HuH-7 (cell line): ENCODE measurements around the gene C19orf44.
"Not testable (repeated sequence)": the region's sequence is repeated elsewhere in the genome, so short reads cannot be mapped to it uniquely, and the experiment has no call there.

Experiments
- DNase-seq: peaks from one replicate; pipeline ENCODE4 v3.0.0; 2011; ENCODE audit warnings: low spot score

C19orf44 gene

GRCh38 chr19:16537111-16537510 lies 40.9 kb downstream of the C19orf44 start:
- no peak for DNase-seq

- DNase-seq = no peak
These were observed 44.8 kb downstream of the C19orf44 start for GRCh38 chr19:16540948-16541347.

- DNase-seq = no peak
These were observed 45.4 kb downstream of the C19orf44 start for GRCh38 chr19:16541526-16542044.

- peak; percentile 89 for DNase-seq
These were observed 46.1 kb downstream of the C19orf44 start, which contains the start of gene CHERP for GRCh38 chr19:16542045-16542909. Gene CHERP, minus strand, starts transcription at chr19:16542437. Its CDS starts 59 bp downstream, at chr19:16542378.

- no peak for DNase-seq
These were observed 46.8 kb downstream of the C19orf44 start for GRCh38 chr19:16542910-16543472.

- not testable (repeated sequence) for DNase-seq
These were observed 47.5 kb downstream of the C19orf44 start for GRCh38 chr19:16543734-16544133.

- DNase-seq = no peak
These were observed 48.5 kb downstream of the C19orf44 start for GRCh38 chr19:16544473-16545231.

GRCh38 chr19:16548956-16549355 lies 52.8 kb downstream of the C19orf44 start:
- DNase-seq = no peak

- DNase-seq = not testable (repeated sequence)
These were observed 55.7 kb downstream of the C19orf44 start for GRCh38 chr19:16551902-16552301.

GRCh38 chr19:16554776-16555175 lies 58.6 kb downstream of the C19orf44 start:
- DNase-seq = no peak

- DNase-seq = no peak
These were observed 63.6 kb downstream of the C19orf44 start for GRCh38 chr19:16559780-16560276.

- DNase-seq = no peak
These were observed 65.2 kb downstream of the C19orf44 start for GRCh38 chr19:16561382-16561781.

- DNase-seq = no peak
These were observed 66.4 kb downstream of the C19orf44 start for GRCh38 chr19:16562608-16563025.

GRCh38 chr19:16564842-16565241 lies 68.6 kb downstream of the C19orf44 start:
- DNase-seq = no peak

- no peak for DNase-seq
These were observed 70.0 kb downstream of the C19orf44 start for GRCh38 chr19:16566161-16566560.

- DNase-seq = no peak
These were observed 70.5 kb downstream of the C19orf44 start for GRCh38 chr19:16566702-16567101.

- DNase-seq = no peak
These were observed 73.6 kb downstream of the C19orf44 start for GRCh38 chr19:16569609-16570320.
